Central memory CD4-positive, alpha-beta T cell (primary cell): ENCODE measurements around the gene CIITA.

Experiments used
- DNase-seq: peaks from one replicate; pipeline ENCODE4 v3.0.0; 2022

CIITA gene

DNA sequence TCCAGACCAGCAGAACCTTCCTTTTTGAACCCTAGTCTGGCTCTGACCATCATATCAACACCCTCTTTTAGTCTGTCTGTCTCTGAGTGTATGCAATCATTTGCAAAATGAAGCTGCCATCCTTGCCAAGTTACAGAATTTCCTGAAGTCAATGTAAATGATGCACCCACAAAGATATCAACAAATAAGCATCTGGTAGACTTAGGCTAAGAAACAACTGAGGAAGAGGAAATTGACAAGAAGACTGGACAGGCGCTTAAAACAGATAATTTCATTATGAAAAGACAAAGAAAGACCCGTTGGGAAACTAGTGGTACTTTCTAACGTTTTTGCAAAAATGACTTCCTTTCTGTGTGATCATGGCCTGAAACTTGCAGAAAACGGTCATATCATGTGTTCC, 24.7 kb upstream of the CIITA start:
- no peak for DNase-seq

DNA sequence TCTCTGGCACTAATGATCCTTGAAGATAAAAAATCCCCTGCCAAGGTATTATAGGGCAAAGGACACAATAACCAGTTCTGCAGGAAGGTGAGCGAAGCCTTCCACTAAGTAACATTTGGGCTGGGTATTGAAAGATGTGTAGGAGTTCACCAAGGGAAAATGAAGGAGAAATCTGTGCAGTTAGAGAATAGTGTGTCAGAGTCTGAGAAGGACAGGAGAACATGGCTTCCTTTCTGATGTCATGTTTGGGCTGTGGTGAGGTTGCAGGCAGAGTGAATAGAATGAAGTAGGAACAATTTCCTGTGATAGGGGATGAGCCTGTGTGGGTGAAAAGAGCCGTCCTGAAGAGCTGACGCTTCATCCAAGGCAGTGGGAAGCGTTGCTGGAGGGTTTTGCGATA, 24.1 kb upstream of the CIITA start:
- DNase-seq = no peak

DNA sequence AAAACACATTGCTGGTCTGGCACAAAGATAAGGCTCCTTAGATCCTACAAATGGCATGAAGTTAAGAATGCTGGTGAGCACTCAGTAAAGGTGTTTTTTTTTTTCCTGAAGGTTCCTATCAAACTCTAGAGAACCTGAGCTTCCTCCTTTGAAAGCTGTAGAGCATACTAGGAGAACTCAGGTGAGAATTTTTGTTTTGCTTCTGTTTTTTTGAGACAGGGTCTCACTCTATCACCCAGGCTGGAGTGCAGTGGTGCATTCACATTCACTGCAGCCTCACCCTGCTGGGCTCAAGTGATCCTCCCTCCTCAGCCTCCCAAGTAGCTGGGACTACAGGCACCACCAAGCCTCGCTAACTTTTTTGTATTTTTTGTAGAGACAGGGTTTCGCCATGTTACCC, 21.0 kb upstream of the CIITA start:
- no peak for DNase-seq

DNA sequence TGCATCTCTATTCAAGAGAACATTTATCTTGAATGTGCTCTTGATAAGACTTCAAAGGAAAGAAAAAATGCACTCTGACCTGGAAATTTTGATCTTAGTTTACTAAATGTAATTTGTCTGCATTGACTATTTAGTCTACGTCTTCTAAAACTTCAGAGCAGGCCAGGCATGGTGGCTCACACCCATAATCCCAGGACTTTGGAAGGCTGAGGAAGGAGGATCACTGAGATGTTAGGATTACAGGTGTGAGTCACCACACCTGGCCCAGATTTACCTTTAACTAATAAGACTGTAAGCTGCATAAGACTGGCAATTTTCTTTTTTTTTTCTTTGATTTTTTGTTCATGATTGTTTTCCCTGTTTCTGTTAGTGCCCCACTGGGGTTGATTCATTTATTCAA, 18.8 kb upstream of the CIITA start:
- no peak for DNase-seq

- no peak for DNase-seq
Observed at GRCh38 chr16:10859020-10859419, 18.0 kb upstream of the CIITA start.

DNA sequence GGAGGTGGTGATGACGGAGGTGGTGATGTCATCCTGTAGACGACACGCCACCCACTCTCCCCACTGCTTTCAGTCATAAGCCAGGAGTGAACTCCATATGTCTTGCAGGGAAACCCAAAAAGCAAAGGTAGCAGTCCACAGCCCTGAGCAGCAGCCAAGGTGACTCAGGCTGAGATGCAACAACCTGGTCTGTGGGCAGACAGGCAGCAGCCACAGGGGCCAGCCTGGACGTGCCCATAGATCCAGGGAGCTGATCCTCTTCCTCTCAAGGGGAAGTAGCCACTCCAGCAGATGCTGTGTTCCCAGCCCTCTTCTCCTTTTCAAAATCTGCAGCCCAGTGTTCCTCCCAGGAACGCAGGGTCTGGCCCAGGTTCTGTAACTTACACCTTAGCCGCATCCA, 17.3 kb upstream of the CIITA start:
- DNase-seq = no peak

DNA sequence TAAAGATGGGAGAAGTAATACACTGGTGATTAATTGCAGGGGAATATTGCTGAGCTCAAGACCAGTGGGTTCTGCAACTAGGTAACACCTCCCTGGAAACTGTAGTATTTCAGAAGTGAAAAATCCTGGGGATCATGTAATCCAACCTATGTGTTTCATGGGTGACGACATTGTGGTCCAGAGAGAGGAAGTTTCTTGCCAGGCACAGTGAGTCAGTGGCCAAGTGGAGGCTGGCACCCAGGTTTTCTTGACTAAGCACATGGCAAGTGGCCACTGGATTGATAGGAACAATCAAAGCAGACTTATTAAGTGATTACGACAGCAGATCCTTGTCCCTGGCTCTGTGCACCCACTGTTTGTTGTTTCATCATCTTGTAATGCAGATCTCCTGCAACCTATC, 14.6 kb upstream of the CIITA start:
- DNase-seq = no peak

- DNase-seq = no peak
Observed at GRCh38 chr16:10865991-10866966, 10.7 kb upstream of the CIITA start.

GRCh38 chr16:10867199-10867598, 9.8 kb upstream of the CIITA start:
- no peak for DNase-seq

- DNase-seq = no peak
Observed at GRCh38 chr16:10868104-10868595, 8.9 kb upstream of the CIITA start.

GRCh38 chr16:10868596-10869469, 8.2 kb upstream of the CIITA start:
- DNase-seq = no peak

- DNase-seq = no peak
Observed at GRCh38 chr16:10870137-10870776, 6.7 kb upstream of the CIITA start.

DNA sequence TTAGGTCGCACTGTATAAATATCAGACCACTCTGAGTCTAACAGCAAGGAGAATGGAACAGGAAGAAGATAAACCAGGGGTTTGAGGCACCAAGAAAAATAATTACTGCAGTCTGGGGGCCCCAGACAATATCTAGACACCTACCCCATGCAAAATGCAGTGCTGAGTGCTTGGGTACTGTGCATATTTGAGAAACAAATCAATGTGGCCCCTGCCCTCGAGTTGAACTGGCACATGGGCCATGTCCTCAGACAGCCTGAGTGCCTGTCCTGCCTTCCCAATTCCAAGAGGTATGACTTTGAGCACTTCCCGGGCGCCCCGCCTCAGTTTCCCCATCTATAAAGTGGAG, 6.2 kb upstream of the CIITA start:
- DNase-seq = no peak

GRCh38 chr16:10871157-10871991, 5.6 kb upstream of the CIITA start:
- no peak for DNase-seq

DNA sequence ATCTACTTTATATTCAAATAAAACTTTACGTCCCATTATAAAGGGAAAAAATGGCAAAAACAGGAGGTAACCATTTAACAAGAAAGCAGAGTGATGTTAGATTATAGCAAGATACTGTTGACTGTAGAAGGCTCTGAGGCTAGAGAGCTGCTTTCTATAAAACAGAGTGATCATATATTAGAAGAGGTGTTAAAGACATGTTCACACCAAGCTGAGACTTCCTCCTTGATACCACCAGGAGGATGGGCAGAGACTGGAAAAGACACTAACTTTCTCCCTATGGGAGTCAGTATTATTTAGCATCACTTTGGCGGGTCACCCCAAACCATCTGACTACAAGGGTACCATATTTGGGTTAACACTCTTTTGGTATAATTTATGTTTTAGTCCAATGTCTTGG, 687 bp upstream of the CIITA start:
- no peak for DNase-seq

DNA sequence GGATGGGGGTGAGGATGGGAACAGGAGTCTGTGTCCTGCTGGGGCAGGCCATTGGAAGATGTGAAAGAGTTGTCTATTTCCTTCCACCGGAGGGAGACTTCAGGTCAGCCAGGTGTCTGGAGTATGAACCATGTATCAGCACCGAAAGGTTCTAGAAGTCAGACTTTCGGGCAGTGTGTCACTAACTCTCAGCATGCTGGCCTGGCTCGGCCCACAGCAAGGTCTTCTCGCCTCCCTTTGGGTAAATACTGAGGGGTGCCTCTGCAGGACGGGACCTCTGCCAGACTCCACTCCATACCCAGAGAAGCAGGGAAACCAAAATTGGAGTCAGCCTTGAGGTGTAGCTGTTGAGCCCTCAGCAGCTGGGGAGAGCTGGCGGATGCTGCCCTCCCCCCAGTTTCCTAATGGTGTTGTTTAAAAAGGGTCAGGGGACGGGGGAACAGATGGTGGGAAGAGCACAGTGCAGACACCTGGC, 507 bp downstream of the CIITA start:
- DNase-seq = no peak

DNA sequence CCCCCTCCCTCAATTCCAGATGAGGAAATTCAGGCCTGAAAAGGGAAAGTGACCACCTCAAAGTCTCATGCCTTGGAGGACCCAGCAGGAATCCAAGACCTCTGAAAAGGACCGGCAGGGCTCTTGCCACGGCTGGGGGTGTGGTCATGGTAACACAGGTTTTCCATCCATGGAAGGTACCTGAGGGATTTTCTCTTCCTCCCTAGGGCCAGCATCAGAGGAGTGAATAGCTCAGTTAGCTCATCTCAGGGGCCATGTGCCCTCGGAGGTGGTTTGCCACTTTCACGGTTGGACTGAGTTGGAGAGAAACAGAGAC, 1.3 kb downstream of the CIITA start:
- no peak for DNase-seq

DNA sequence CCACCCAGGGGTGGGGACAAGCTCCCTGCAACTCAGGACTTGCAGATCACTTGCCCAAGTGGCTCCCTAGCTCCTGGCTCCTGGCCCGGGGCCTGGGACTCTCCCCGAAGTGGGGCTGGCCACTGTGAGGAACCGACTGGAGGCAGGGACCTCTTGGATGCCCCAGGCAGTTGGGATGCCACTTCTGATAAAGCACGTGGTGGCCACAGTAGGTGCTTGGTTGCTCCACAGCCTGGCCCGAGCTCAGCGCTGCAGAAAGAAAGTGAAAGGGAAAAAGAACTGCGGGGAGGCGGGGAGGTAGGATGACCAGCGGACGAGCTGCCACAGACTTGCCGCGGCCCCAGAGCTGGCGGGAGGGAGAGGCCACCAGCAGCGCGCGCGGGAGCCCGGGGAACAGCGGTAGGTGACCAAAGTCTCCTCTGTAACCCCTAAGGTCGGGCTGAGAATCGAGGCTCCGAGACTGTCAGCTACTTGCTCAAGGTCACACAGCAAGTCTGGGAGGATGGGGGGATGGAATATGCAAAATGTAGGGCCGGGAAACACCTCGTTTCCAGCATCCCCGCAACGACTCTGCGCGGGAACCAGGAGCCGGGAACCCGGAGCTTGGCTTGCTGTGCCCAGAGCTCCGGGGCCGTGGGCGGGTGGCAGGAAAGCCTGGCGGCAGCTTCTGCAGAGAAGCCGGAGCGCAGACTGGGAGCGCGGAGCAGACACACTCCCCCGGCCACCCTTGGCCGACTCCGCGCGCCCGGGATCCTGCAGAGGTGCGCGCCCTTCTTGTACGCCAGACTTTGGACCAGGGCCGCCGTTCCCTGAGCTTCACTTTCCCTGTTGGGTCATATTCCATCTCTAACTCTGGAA, 1.9 kb downstream of the CIITA start:
- no peak for DNase-seq

DNA sequence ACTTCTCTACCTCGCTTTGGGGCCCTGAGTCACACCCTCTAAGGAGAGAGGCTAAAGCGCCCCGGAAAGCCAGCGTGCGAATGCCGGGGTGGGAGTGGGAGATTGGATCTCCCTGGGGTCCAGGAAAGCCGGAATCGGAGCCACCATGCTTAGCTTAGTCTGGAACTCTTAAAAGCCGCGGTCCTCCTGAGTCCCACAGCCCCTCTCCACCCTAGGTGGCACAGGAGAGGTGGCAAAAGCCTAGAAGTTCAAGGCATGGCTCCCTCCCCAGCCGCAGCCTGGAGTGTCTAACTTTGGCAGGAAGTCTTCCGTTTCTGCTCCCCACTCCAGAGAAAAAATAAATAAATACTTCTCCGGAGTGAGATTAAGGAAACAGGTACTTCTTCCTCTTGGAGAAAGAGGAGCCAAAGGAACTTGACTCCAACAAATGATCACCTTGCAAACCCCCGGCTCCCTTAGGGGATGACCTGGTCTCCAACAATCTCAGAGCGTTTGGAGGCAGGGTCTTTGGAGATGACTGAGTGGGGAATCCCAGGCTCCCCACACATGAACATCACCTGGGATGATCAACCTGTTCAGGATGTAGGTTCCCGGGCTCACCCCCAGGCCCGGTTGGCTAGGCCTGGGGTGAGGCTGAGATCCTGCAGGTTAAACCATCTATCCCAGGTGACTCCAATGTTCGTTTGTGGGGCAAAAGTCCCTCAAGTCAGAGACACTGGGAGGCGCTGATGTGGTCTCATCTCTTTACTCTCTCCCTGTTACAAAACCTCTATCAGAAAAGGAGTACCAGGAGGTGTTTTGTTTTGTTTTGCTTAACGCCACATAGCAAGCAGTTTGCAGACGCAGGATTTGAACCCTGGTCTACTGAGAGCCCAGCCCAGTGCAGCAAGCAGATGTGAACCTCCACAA, 2.9 kb downstream of the CIITA start:
- DNase-seq = no peak
